Measurements from ENCODE around the gene LINGO1. TPM values are rescaled to one million over a fixed set of nuclear protein-coding genes. Genes with fewer than 3 reads are reported as not detected.
A peak's percentile ranks its signal among the peaks of the same experiment; 100 is the strongest.

The LINGO1 gene
- total RNA-seq, 2 donors from 2014 or later, result 0.78 to 0.99 TPM

DNA sequence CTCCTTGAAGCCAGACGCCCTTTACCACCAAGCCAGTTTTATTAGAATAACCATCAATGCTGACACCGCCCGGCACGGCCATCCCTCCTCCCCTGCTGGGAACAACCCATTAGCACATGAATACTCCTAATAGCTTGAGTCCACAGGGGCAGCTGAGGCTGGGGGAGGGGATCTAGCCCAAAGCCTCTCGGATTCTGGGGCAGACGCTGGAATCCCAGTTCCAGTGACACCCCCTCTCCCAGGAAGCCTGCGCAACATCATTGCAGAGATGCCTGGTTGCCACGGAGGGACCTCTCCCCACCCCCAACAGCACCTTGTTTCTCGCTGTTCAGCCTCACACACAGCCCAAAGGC is 1.2 kb upstream of the LINGO1 start:
- WGBS, 2 donors, result 16% methylated on average over 9 of the region's 9 CpGs
- peaks cover 29% of the 10 kb centered on the region for H3K4me1 ChIP-seq
- H3K27me3 ChIP-seq, result peaks cover 0 to 6% of the 10 kb centered on the region in 2 donors
- ATAC-seq (no peak), DNase-seq (peak in 1 of 4 donors; percentile 25)
- intact Hi-C loops (cut with DNase I), result no loop called here
- no peak overlapping the region for H3K27ac ChIP-seq
- TF ChIP-seq, protein P1, sequence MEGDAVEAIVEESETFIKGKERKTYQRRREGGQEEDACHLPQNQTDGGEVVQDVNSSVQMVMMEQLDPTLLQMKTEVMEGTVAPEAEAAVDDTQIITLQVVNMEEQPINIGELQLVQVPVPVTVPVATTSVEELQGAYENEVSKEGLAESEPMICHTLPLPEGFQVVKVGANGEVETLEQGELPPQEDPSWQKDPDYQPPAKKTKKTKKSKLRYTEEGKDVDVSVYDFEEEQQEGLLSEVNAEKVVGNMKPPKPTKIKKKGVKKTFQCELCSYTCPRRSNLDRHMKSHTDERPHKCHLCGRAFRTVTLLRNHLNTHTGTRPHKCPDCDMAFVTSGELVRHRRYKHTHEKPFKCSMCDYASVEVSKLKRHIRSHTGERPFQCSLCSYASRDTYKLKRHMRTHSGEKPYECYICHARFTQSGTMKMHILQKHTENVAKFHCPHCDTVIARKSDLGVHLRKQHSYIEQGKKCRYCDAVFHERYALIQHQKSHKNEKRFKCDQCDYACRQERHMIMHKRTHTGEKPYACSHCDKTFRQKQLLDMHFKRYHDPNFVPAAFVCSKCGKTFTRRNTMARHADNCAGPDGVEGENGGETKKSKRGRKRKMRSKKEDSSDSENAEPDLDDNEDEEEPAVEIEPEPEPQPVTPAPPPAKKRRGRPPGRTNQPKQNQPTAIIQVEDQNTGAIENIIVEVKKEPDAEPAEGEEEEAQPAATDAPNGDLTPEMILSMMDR (IDR thresholded peaks at IDR 0.05), result no peak
- TF ChIP-seq POLR2A (IDR thresholded peaks at IDR 0.05), result no peak
- H3K36me3 ChIP-seq (replicated peaks in 1 of 2; ENCODE audit: insufficient read depth in 1 of 2, low read depth in 2 of 2), result no peaks in the 10 kb centered on the region
- no peak overlapping the region for H3K4me3 ChIP-seq
- H3K9me3 ChIP-seq, result no peaks in the 10 kb centered on the region

DNA sequence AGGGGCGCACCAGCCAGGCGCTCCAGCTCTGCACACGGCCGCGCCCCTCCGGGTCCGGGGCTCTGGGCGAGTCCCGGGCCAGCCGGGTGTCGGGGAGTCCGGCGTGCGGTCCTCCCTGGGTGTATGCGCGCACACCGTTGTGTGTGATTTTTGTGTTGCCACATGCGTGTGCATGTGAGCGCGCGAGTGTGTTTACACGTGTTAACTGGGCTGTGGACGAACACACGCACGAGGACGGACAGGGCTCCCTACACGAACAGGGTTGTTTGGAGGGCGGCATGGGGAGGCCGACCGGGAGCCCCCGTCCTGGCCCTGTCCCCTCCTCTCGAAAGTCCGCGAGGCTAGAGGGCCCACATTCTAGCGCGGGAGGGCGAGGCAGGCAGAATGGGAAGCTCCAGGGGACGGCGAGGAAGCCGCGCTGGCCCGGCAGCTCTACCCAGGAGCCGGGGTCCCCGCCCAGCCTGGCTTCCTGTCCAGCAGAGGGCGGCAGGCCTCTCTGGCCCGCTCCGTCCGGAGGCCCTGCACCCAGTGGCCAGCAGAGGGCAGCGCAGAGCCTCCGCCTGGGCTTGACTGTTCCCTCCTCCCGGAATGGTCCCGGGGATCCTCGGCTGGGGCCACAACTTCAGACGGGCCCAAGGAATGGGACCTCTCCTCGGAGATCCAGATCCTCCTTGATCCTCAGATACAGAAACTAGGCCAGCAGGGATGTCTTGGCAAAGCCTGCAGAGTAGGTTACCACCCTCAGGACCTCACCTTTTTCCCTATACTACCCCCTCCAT is 611 bp upstream of the LINGO1 start:
- ATAC-seq (peak; percentile 93), DNase-seq (peak; percentile 86 to 93 (median 89))
- 0% methylated on average over 1 to 41 of the region's 55 CpGs for WGBS, 2 donors
- Histone ChIP-seq H3K9me3 (no peaks in the 10 kb centered on the region), H3K36me3 (replicated peaks in 1 of 2; ENCODE audit: insufficient read depth in 1 of 2, low read depth in 2 of 2) (no peaks in the 10 kb centered on the region), H3K4me1 (peaks cover 29% of the 10 kb centered on the region), H3K27ac (peak overlapping the region in 1 of 4 donors; percentile 26), H3K27me3 (peaks cover 0 to 6% of the 10 kb centered on the region in 2 donors), H3K4me3 (peak overlapping the region; percentile 16 to 18)
- peak in 1 of 3 donors; percentile 17 for TF ChIP-seq POLR2A (IDR thresholded peaks at IDR 0.05)
- TF ChIP-seq, protein P1 (IDR thresholded peaks at IDR 0.05), result peak; percentile 100
- intact Hi-C loops (cut with DNase I), result no loop called here

DNA sequence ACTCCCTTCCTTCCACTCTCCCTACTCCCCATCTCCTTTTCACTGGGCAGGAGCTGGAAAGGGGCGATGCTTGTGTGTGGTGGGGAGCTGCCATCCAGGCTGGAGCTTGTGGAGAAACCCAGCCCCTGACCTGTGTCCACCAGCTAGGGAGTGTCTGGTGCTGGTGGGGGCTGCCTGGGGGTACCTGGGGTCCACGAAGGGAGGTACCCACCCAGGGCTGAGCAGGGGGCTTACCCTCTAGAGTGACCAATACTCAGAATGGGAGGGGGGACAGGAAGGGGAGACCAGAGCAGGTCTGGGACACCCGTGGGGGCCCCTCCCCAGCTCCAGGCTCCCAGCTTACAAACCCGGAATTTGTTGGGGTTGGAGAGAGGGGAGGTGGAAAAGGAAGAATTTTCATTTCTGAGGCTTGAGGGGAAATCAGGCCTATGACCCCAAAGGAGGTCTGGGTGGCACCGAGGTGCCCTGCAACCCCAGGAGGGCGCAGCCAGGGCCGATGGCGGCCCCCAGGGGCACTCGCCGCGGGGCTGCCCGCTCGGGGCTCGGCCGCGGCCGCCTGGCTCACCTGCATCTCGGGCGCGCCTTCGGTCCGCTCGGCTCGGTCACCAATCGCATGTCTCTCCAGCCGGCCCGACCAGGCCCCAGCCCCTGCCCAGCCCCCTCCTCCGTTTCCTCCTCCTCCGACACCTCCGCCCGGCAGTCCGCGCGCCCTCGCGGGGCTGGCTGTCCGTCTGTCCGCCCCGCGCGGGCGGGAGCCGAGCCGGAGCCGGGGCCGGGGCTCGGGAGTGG is 773 bp downstream of the LINGO1 start:
- WGBS, 2 donors, result 5 to 15% methylated on average over 12 to 38 of the region's 47 CpGs
- no peak for ATAC-seq
- DNase-seq, result peak; percentile 23 to 45 (median 30)
- Histone ChIP-seq H3K27ac (no peak overlapping the region), H3K9me3 (no peaks in the 10 kb centered on the region), H3K4me1 (peaks cover 29% of the 10 kb centered on the region), H3K27me3 (peaks cover 0 to 6% of the 10 kb centered on the region in 2 donors), H3K4me3 (peak overlapping the region in 1 of 2 donors; percentile 14), H3K36me3 (replicated peaks in 1 of 2; ENCODE audit: insufficient read depth in 1 of 2, low read depth in 2 of 2) (no peaks in the 10 kb centered on the region)
- intact Hi-C loops (cut with DNase I), result no loop called here
- TF ChIP-seq POLR2A (IDR thresholded peaks at IDR 0.05), result no peak
- TF ChIP-seq, protein P1 (IDR thresholded peaks at IDR 0.05), result no peak

DNA sequence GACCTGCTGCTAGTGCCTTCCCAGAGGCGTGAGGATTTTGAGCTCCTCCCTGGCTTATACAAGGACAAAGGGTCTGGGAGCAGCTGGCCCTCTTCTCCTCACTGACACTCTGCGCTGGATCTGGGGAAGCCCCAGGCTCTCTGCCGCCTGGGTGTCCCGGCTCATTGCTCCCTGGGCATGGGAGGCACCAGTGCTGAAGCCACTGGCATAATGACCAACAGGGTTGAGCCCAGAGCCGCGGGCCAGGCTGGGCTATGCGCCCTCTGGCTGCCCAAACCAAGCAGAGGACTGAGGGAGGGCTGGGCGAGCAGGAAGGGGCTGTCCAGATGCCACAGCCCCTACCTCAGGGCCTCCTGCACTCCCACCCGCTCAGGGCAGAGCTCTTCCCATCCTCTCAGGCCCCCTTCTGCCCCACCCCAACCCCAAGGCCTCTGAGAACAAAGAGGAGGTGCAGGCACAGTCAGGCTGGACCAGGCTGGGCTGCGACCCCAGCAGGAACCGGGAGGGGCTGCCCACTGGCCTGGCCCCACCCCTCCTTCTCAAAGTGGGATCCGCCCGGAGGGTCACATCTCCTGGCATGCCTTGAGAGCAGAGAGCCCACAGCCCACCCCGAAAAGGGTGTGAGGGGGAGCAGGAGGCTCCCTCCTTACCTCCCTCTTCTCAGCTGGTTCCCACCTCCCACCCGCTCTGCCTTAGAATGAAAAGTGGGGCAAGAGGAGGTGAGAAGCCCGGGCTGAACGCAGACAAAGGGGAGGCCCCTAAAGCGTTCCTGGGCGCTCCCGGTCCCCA is 1.6 kb downstream of the LINGO1 start:
- H3K4me1 ChIP-seq, result peaks cover 29% of the 10 kb centered on the region
- H3K9me3 ChIP-seq, result no peaks in the 10 kb centered on the region
- no peak overlapping the region for H3K4me3 ChIP-seq
- no peak for ATAC-seq
- H3K36me3 ChIP-seq (replicated peaks in 1 of 2; ENCODE audit: insufficient read depth in 1 of 2, low read depth in 2 of 2), result no peaks in the 10 kb centered on the region
- peak; percentile 21 to 52 (median 26) for DNase-seq
- intact Hi-C loops (cut with DNase I), result no loop called here
- H3K27me3 ChIP-seq, result peaks cover 0 to 6% of the 10 kb centered on the region in 2 donors
- H3K27ac ChIP-seq, result no peak overlapping the region
- WGBS, 2 donors, result 25 to 39% methylated on average over 2 to 19 of the region's 20 CpGs
- TF ChIP-seq POLR2A (IDR thresholded peaks at IDR 0.05), result no peak
- TF ChIP-seq, protein P1 (IDR thresholded peaks at IDR 0.05), result peak in 4 of 7 experiments; percentile 6 to 37 (median 16)
